Islet of Langerhans (tissue), 1 donor: ENCODE measurements around the gene RHBDF2.
"Not testable (repeated sequence)": the region's sequence is repeated elsewhere in the genome, so short reads cannot be mapped to it uniquely, and the experiment has no call there.

Experiments used
- FAIRE-seq: peaks from one replicate; lab custom pipeline; 2011; peaks lifted over from hg19 to GRCh38; lab: Jason Lieb, UNC

The RHBDF2 gene

DNA sequence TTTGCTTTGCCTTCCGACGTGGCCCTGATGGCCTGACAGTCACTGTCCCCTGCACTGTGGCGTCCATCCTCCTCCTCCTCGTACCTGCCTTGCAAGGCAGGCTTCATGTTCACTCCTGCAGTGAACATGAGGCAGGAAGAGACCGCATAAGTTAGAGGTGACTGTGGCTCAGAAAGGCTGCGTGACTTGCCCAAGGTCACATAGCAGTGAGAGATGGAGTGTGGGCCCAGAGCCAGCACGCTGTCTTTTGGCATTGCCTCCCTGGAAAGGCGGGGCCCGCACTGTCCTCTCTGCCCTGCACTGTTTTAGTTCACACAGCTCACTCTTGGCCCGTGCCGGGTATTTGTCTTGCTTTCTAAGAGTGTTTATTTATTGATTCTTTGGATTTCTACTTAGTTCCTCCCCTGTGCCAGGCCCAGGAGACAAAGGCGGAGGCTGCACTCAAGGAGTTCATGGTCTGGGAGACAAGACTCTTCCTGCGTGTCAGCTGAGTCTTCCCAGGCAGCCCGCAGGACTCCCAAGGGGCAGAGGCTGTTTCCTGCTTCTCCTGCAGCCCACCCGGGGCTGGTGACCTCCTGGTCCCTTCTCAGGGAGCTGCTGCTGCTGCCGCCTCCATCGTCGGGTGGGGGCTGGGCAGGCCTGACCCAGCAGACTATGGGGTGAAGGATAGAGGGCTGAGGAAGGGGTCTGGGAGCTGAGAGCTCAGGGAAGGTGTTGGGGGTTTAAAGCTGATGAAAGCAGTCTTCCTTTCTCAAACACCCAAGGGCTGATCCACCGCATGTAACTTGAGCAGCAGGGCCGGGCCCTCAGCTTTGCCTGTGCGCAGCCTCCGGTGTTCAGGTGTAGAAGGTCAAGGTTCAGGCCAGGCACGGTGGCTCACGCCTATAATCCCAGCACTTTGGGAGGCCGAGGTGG lies 23.6 kb upstream of the RHBDF2 start:
- no peak for FAIRE-seq

DNA sequence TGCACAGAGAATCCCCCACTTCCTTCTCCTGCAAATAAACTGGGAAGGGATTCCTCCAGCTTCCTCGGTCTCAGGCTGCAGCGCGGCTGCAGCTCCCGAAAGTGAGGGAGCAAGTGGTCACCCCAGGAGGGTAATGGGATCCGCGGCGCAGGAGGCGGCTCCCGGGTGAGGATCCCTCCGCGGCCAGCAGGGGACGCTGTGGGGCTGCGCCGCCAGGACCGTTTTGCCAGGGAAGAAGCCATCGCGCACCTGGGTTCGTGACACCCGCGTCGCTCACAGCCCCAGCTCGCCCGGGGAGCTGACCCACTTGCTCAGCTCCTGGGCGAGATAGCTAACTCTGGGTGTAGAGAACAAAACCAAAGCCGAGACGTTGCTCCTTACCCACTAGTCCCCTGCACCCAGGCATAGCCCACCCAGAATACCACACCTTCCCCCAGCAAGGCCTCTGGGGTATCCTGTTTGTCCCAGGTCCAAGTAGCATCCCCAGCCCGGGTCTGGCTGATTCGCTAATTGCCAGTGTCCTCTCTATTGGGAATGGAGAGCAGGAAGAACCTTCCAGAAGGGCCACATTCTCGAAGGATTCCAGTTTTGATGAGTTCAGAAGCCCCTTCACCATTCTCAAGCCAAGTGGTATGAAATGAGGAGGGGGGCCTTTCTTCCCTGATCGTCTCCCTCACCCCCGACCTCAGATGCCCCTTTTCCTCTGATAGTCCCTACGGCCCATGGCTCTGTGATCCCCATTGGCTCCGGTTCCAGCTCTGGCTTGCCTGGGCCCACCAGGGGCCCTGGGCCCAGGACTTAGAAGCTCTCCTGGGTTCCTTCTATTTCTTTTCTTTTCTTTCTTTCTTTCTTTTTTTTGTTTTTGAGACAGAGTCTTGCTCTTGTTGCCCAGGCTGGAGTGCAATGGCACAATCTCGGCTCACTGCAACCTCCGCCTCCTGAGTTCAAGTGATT lies 22.1 kb upstream of the RHBDF2 start:
- no peak for FAIRE-seq

DNA sequence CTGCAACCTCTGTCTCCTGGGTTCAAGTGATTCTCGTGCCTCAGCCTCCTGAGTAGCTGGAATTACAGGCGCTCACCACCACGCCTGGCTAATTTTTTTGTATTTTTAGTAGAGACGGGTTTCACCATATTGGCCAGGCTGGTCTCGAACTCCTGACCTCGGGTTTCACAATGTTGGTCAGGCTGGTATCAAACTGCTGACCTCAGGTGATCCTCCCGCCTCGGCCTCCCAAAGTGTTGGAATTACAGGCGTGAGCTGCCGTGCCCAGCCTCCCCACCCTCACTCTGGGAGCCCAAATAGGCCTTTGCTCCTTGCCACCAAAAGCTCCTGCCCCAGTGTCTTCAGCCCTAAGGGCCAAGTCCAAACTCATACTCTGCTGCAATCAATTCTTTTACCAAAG lies 20.5 kb upstream of the RHBDF2 start:
- not testable (repeated sequence) for FAIRE-seq

DNA sequence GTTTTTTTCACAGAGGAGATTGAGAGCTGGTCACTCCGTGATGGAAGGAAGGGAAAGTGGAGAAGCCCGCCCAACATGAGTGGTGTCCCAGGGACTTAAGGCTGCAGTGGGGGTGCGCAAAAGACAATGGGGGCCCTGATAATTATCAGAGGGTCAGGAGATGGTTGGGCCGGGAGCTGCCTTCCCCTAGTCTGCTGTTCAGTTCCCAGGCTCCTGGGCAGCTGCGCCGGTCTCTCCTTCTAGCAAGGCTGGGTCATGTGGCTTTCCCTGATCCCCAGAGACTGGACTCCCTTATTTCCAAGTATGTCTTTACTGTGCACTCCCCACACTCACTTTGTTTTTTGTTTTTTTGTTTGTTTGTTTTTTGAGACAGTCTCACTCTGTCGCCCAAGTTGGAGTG lies 20.0 kb upstream of the RHBDF2 start:
- no peak for FAIRE-seq

DNA sequence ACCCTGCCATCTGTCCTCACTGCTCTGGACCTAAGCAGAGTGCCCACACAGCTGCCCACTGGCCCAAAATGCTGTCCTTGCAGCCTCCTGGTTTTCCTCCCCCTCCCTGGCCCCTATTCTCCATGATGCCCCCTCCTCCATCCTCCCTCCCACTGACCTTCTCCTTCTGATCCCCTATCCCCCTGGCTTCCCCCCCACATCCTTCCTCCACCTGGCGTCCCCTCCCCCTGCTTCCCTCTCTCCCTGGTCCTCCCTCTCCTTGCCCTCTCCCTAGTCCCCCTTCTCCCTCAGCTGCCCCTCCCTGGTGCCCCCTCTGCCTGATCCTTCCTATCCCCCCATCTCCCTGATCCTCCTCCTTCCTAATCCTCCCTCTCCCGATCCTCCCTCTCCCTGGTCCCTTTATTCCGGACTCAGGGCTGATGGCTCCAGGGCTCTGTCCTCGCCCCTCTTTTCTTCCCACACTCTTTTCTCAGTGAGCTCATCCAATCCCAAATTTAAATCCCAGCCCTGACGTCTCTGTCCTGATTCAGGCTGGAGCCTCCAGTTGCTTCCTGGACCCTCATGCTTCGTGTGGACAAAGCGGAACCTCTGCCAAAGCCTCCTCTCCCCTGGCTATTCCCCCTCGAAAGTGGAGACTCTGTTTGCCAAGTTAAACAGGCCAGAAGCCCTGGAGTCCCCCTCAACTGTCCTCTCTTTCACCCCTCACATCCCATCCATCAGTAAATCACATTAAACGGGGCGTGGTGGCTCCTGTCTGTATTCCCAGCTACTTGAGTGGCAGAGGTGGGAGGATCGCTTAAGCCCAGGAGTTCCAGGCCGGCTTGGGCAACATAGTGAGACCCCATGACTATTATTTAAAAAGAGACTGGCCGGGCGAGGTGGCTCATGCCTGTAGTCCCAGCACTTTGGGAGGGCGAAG lies 18.1 kb upstream of the RHBDF2 start:
- no peak for FAIRE-seq

DNA sequence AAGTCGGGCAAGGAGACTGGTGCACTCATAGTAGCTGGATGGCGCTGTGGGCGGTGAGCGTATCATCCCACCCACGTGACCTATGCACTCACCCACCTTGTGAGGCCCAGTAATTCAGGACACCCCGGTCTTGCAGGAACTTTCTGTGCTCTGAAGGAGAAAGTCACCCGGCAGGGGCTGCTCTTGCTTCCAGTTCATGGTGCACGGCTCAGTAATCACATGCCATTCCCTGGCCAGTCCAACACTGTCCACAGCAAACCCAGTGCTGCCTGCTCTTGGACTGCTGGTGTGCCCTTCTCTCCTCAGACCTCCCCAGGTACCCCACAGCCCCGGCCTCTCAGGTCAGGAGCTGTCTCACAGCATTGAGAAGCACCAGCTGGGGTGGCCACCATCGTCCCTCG lies 16.4 kb upstream of the RHBDF2 start:
- no peak for FAIRE-seq

DNA sequence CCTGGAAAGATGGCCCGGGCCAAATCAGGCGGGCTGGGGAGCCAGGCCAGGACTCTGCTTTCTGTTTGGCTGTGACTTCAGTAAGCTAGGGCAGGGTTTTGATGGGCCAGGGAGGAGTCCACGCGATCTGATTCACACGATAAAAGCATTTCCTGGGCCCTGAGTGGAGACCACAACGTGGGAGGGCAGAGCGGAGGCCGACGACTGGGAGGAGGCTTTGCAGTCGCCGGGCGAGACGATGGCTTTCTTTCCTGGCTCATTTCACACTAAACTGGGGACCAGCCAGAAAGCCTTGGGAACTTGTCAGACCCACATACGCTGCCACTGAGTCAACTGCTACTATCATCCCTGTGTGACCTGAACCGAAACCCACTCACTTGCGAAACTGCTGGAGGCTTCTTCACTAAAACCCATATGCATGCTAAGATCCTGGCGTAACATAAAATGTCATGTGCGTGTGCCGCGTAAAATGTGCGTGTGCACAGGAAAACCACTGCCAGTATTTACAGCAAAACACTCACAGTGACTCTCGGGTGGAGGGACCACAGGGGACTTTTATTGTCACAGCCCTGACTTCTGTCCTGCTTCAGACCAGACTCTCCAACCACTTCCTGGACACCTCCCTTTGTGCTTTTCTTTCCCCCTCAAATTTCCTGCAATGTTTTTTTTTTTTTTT lies 14.2 kb upstream of the RHBDF2 start:
- no peak for FAIRE-seq

DNA sequence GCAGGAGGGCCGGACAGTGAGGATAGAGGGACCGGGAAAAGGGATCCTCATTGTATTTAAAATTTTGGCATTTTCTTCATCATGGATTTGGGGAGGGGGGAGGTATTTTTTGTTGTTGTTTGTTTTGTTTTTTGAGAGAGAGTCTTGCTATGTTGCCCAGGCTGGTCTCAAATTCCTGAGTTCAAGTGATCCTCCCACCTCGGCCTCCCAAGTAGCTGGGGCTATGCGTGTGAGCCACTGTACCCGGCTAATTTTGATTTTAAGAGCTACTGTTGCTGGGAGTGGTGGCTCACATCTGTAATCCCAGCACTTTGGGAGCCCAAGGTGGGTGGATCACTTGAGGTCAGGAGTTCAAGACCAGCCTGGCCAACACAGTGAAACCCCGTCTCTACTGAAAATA lies 13.1 kb upstream of the RHBDF2 start:
- not testable (repeated sequence) for FAIRE-seq

DNA sequence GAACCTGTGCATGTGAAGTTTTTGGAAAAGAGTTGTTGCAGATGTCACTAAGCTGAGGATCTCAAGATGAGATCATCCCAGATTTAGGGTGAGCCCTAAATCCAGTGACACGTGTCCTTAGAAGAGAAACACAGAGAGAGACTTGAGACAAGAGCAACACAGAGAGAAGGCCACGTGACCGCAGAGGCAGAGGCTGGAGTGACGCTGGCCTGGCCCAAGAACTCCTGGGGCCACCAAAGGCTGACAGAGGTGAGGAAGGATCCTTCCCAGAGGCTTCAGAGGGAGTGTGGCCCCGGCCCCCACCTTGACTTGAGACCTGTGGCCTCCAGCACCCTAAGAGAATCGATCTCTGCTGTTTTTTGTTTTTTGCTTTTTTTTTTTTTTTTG lies 12.1 kb upstream of the RHBDF2 start:
- FAIRE-seq: no peak

DNA sequence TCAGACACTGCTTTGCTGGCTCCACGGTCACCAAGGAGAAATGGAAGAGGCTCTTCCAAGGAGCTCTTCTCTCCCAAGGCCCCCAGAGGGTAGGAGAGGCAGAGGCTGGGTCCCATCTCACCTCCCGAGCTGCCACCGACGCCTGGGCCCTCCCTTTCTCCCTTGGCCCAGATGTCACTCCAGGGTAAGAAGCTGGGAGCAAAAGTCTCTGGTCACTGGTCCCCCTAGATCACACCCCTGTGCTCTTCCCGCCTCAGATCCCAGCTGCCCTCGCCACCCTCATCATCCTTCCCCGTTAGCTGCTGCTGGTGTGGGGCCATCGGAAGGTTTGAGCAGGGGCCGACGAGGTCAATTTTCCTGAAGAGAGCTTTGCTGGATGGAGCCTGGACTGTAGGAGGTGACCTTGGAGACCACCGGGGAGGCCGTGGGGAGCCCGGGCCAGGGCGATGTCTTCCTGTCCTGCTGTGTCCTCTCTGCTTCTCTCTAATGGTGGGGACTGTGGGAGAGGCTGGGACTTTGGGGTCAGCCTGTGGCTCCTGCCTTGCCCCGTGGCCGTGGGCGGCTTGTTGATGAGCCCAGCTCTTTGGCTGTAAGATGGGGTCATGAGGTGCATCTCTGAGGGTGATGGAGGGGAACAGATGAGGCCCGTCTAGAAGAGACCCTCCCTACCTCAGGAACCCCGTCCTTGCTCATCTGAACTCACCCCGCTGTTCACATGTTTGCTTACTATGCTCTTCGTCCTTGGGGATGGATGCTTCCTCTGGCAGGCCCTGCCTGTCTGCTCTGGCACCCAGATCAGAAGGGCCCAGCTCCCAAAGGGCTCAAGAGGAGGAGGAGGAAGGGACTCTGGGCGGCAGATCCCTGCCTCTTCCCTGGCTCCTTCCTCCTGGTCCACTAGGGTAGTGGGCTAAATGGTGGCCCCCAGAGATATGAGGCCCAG lies 11.4 kb upstream of the RHBDF2 start:
- FAIRE-seq: no peak

DNA sequence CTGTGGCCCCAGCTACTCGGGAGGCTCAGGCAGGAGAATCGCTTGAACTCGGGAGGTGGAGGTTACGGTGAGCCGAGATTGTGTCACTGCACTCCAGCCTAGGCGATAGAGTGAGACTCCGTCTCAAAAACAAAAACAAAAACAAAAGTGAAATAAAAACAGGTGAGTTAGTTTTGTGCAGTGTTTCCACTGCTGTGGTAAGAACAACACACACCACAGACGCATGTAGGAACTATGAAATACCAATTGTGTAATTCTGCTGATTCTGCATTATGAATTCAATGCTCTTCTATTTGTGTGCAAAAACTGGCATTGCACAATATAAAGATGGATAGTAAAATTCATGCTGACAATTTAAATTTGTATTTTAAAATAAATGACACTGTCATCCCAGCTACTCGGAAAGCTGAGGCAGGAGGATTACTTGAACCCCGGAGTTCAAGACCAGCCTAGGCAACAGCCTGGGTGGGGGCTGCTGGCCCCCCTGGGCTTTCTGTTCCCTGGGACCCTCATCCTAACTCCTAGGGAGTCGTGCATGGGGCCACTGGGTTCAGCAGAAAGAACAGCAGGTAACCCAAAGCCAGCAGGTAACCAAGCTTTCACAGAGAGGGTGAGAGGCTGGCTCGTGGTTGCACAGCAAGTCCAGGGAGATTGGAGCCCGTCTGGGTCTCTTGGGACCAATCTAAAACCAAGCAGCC lies 10.6 kb upstream of the RHBDF2 start:
- FAIRE-seq: no peak

DNA sequence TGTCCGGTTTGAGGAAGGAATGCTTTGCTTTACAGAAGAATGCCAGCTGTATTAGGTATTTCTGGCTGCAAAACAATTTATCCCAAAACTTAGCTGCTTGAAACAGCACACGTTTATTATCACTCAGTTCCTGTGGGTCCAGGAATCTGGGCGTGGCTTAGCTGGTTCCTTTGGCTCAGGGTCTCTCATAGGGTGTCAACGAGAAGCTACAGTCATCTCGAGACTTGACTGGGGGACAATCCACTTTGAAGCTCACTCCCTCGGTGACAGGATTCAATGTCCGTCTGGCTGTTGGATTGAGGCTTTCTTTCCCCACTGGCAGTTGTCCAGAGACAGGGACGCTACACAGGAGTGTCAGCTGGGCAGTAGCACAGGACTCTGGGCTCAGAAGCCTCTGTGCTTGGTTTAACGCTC lies 9.6 kb upstream of the RHBDF2 start:
- no peak for FAIRE-seq

DNA sequence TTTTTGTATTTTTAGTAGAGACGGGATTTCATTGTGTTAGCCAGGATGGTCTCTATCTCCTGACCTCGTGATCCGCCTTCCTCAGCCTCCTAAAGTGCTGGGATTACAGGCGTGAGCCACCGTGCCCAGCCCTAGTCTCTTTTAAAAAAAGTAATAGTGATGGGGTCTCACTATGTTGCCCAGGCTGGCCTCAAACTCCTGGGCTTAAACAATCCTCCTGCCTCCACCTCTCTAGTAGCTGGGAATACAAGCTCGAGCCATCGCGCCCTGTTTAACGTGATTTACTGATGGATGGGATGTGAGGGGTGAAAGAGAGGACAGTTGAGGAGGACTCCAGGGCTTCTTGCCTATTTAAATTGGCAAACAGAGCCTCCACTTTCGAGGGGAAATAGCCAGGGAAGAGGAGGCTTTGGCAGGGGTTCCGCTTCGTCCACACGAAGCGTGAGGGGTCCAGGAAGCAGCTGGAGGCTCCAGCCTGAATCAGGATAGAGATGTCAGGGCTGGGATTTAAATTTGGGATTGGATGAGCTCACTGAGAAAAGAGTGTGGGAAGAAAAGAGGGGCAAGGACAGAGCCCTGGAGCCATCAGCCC lies 7.3 kb upstream of the RHBDF2 start:
- not testable (repeated sequence) for FAIRE-seq

DNA sequence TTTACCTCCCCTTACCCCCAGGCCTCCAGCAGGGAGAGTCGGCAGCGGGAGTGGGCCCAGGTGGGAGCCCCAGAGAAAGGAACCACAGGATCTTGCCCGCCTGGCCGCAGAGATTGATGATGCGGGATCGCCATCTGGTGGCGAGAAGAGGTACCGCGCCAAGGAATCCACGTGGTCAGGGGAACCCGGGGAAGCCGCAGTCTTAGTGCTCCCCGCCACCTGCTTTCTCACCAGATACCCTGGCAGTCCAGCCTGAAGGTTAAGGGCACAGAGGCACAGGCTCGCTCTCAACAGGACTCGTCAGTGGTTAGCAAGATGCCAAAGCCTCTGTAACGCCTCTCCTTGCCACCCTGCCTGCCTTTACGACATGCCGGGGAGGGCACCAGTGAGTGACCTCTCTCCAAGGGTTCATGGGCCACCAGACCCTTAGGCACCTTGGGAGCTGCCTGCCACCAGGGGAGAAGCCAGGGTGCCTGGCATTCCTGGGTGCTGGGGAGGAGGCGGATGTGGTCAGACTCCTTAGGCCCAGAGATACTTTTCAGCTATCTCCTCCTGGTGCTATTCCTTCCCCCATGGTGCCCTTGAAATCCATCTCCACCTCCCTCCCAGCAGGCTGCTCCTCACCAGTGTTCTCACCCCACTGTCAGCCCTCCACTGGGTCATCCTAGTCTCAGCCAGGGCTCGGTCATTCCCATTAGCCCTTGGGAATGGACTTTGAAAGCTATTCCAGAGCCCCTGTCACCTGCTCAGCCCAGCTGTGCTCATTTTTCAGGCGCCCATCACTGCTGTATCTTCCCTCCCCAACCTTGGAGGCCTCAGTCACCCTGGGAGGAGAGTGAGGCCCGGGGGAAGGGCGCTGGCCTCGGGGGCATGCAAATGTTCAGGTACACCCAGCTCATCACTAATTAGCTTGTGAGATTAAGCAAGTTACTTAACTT lies 5.5 kb upstream of the RHBDF2 start:
- FAIRE-seq: no peak

DNA sequence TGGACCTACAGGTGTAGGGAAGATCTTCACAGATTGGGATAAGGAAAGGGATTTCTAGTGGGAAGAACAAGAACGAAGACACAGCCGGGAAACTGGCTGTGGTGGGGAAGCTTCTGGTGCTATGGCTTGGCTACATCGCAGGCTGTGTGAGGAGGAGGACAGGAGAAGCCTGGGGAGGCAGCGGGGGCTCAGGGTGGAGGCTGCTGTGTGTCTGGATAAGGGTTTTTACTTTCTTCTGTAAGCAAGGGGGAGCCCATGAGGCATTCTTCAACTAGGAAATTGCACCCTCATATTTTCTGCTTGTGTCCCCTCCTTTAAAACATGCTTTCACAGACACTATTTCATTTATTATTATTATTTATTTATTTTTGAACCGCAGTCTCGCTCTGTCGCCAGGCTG lies 2.9 kb upstream of the RHBDF2 start:
- FAIRE-seq: no peak

DNA sequence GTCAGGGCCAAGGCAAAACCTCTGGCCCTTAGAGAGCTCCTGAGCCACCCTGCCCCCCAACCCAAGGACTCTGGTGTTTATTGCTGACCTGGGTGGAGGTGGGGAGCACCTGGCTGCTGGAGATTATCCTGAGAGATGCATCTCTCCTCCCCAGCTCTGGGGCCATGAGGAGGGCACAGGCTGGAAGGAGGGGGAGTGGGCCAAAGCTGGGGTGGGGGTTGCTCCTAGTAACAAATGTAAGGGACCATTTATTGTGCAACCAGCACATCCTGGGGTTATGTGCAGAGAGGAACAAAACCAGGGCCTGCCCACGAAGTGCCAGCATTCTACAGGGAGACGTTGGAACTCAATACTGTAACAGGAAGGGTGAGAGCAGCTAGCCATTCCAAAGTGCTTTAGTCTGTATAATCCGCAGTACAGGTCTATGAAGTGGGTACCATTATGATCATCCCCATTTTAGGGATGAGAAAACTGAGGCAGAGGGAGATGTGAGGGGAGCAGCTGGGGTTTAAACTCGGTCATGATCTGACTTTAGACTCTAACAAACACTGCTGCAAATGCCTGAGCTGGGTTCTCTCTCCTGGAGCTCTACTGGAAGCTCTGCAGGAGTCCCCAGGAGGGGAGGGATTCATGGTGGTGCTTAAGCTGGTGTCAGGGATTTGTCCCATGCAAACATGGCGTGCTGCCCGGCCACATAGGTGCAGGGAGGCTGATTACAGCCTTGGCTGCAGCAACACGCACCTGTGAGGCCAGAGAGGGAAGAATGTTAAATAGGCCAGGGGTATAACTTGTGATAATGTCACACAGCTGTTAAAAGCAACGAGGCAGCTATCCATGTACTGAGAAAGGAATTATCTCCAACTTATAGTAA lies 1.4 kb upstream of the RHBDF2 start:
- FAIRE-seq: no peak

DNA sequence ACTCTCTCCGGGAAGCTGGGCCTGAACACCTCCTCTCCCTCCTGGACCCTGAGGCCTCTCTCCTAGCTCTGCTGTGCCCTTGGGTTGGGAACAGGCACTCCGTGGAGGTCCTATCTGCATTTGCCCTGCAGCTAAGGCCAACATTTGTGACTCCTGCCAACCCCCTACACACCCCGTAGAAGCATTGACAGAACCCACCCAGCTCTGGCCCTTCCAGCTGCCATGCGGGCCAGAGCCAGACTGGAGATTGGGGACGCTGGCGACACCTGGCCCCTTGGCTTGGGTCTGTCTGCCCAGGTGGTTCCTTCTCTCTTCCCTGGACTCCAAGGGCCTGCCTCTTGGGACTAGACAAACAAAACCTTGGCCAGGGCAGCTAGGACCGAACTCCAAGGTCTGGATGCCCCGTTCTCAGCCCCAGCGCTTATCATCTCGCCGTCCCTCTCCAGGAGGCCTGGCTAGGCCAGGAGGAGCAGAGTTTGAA lies 644 bp upstream of the RHBDF2 start:
- FAIRE-seq: no peak
